ENCODE measurements around the gene AKIRIN2.
A peak's percentile ranks its signal among the peaks of the same experiment; 100 is the strongest.
"Not testable (repeated sequence)": the region's sequence is repeated elsewhere in the genome, so short reads cannot be mapped to it uniquely, and the experiment has no call there.

AKIRIN2 gene

GRCh38 chr6:87702589-87702945 is 534 bp upstream of the AKIRIN2 start:
- no peak for TF ChIP-seq CTCF (IDR thresholded peaks at IDR 0.05; ENCODE audit: insufficient read depth, low read depth, low read length, missing control alignments)
- peak; percentile 70 for DNase-seq (ENCODE audit: low read depth)
- peak overlapping the region; percentile 95 for H3K4me3 ChIP-seq (ENCODE audit: low read length)

DNA sequence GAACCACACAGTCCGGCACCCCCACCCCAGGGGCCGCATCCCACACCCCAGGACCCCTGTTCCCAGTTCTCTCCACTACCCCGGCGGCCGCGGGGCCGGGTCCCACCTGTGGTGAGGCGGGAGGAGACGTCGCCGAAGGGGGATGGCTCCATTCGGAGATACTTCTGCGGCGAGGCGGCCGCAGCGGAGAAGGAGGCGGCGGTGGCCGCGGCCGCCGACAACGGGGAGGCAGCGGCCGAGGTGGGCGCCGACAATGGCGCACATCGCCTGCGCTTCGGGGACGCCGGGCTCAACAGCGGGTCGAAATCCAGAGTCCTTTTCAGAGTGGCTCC is 723 bp downstream of the AKIRIN2 start:
- H3K4me3 ChIP-seq (ENCODE audit: low read length): peak overlapping the region; percentile 95
- no peak for DNase-seq (ENCODE audit: low read depth)

DNA sequence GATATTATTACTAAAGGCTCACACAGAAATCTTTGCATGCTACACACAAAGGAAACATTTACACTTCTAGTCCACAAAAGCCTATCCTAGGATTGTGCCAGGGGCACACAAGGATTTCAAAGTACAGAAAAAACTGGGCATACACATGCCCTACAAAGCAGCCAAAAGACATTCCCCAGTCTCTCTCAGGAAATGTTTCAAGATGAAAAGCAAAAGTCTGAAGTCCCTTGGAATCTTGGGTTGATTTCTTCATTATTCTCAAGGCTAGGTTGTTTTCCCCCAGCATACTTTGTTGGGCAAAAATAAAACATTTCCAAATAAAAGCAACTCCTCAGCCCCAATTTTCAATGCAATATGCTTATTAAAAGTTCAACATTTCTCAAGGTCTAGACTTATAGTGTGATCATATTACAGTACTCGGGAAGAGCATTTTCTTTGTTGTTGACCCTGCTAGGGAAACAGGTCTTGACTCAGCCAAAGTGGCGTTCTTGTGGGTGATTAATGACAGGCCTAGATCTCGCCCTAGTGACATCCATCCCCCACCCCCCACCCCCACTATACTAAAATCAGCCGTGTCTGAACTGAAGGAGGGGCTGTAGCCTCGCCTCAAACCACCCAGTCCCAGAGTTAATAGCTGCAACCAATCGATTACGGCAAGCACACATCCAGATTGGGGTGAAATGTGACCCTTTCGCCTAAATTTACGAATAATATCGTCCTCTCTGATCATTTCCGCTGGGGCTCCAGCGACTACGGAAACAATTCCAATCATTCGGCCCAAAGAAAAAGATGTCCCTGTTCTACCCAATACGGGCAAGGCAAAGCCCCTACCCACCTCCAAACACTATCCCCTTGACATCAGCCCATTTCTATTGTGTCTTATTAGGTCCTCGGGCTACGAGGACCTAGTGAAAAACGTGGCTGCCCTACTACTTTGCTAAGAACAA is 1.4 kb downstream of the AKIRIN2 start:
- peak overlapping the region; percentile 95 for H3K4me3 ChIP-seq (ENCODE audit: low read length)
- DNase-seq (ENCODE audit: low read depth): peak; percentile 81
- no peak for TF ChIP-seq CTCF (IDR thresholded peaks at IDR 0.05; ENCODE audit: insufficient read depth, low read depth, low read length, missing control alignments)

More for the DNA sequence above, 723 bp downstream of the AKIRIN2 start:
- no peak for TF ChIP-seq CTCF (IDR thresholded peaks at IDR 0.05; ENCODE audit: insufficient read depth, low read depth, low read length, missing control alignments)

DNA sequence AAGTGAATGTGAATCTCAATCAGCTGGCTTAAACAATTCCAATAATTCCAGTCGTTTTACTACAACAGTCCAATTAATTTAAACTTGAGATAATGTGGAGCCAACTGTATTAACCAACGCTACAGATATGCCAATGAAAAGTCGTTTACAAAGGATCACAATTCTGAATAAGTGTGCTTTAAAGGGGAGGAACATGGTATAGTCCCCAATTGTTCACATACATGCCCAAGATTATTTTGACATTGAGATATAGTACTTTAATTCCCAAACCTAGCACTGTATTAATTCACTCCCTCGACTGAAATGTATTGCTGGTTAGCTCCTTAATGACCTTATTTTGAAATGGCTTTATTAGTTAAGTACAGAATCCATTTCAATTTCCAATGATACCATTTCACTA is 2.5 kb downstream of the AKIRIN2 start:
- TF ChIP-seq CTCF (IDR thresholded peaks at IDR 0.05; ENCODE audit: insufficient read depth, low read depth, low read length, missing control alignments): no peak
- DNase-seq (ENCODE audit: low read depth): no peak
- peak overlapping the region; percentile 95 for H3K4me3 ChIP-seq (ENCODE audit: low read length)

DNA sequence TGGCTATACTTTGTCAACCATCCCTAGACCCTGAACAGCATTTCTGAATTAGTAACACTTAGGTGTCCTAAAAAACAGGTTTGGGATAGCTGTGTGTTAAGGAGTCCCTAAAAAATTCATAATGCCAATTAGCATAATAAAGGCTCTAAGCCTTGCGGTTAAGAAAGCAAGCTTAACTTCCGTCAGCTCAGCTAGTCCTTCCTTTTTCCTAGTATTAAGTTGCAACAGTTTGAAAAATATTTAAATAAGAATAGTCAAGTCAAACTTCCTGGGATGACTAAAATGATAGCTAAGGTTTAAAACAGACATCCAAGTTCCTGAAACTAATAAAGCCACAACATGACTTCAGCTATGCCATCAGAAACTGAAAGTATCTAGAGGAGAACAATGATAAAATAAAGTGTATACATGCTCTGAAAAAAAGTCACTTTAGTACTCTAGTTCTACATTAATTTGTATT is 3.5 kb downstream of the AKIRIN2 start:
- peak overlapping the region; percentile 95 for H3K4me3 ChIP-seq (ENCODE audit: low read length)
- no peak for TF ChIP-seq CTCF (IDR thresholded peaks at IDR 0.05; ENCODE audit: insufficient read depth, low read depth, low read length, missing control alignments)
- DNase-seq (ENCODE audit: low read depth): peak; percentile 70

- H3K4me3 ChIP-seq (ENCODE audit: low read length): peak overlapping the region; percentile 95
- TF ChIP-seq CTCF (IDR thresholded peaks at IDR 0.05; ENCODE audit: insufficient read depth, low read depth, low read length, missing control alignments): no peak
- DNase-seq (ENCODE audit: low read depth): no peak
These were observed 4.2 kb downstream of the AKIRIN2 start for GRCh38 chr6:87697581-87698546.

- not testable (repeated sequence) for H3K4me3 ChIP-seq (ENCODE audit: low read length); DNase-seq (ENCODE audit: low read depth)
These were observed 5.2 kb downstream of the AKIRIN2 start for GRCh38 chr6:87696817-87697216.
